ENCODE measurements around the gene CCDC89.

CCDC89 gene

DNA sequence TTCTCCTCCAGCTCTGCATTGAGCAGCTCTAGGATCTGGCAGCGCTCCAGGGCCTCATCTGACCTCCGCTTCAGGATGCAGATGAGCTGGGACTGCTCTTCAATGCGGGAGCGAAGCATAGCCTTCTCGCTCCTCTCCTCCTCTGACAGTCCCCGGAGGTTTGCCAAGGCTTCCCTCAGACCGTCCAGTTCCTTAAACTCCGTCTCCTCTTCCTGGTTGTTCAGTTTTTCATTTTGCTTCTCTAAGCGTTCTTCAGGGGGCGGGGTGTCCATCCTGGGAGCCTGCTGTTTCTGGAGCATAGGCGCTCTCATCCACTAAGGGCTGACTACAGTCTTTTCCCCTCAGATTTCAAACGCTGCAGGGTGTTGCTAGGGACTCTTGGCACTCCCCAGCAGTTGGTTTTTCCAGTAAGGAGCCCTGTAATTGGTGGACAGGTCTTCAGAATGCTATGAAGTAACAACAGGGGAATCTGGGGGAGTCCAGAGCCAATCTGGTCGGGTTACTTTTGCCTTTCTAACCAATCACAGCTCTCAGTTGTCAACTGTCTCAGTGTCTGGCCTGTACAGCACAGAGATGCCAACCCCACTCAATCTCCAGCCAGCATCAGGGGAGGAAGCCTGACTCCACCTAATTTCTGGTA lies at the start of gene CCDC89:
Gene CCDC89, minus strand, starts transcription at position 376 of the 640 bp plus-strand sequence. Its CDS starts 65 bp downstream, at position 311.
- peak; percentile 96 for DNase-seq

DNA sequence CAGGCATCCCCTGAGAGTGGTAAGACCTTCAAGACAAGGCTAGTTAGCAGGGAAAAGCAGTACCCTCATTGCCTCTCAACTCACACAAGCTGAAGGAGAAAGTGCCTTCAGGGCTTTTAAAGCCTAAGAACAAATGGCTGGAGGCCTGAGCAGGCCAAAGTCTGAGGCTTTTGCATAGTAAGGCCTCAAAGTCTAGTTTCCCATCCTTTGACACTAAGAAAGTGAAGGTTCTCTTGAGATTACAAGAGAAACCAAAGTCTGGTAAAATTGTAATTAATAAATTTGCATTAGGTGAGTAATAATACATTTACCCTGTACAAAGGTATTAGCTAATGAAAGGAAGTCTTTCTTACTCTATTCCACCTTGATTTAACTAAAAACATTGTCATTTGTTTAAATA lies 47.0 kb upstream of the CCDC89 start:
- no peak for DNase-seq

DNA sequence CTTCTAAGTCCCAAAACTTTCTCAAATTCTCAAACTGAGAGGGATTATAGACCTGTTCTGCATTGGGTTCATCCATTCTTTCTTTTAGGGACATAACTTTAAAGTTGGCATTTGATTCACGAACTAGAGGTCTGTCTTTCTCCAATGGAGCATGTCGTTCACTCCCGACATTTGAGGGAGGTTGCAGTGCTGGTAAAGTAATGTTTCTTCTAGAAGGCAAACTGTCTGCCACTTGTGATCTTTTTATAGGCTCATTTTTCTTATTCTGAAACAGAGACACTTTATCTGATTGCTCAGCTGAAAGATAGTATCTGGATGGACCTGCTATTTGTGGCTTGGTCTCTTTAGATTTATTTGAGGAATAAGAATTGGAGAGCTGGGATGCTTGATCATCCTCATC lies 40.4 kb upstream of the CCDC89 start:
- DNase-seq = no peak

DNA sequence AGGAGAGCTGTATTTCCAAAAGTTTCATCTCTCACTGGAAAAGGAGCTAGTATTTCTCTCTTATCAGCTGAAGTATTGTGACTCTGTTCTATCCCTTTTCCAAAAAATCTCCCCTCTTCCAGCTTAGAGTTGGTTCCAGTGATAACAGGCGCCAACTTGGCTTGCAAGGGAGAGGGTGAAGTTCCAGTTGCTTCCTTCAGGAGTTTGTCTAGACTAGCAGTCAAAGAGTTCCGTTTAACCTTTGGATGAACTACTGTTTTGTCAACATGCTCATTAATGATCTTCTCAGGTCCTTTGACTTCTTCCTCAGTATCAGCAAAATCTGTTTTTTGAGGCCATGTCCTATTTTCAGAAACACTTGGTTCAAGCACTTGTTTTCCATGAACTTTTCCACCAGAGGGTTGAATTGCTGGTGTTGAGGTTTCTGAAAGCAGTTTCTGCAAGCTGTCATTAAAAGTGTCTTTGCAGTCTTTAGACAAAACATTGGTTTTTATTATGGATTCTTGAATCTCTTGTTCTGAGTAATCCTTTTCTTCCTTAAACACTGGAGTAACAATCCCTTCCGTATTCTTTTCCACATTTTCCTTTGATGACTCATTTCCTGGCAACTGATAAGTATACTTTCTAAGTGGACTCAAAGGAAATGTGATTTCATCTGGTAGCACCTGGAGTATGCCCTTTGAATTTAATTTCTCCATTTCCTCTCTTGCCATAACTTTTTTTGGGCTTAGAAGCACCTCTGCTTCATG lies 39.7 kb upstream of the CCDC89 start:
- no peak for DNase-seq

DNA sequence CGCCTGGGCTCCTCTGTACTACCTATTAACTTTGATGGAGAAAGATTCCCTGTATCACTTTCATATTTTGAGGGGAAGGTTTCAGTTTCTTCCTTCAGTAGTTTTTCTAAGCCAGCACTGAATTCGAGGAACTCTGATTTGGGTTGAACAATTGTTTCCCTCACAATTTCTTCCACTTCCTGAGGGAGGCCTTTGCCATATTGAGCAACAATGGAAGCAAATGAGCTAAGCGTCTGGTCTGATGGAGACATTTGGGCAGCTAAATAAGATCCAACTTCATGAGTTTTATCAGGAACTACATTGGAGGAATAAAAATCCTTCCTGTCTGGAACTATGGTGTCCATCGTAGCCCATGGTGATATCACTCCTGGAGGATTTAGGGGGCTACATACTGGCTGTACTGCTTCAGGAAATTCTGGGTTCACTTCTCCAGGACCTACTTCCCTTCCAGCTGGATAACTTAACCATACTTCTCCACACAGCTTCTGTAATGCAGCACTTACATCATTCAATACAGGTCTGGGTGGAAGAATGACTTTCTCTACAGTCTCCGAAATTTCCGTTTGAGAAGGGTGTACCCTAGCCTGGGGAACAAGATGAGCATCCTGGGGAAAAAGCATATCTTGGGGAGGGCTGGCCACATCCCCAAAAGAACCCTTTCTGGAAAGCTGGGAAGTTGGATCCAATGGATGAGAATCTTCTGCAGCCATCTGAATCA lies 38.9 kb upstream of the CCDC89 start:
- no peak for DNase-seq

DNA sequence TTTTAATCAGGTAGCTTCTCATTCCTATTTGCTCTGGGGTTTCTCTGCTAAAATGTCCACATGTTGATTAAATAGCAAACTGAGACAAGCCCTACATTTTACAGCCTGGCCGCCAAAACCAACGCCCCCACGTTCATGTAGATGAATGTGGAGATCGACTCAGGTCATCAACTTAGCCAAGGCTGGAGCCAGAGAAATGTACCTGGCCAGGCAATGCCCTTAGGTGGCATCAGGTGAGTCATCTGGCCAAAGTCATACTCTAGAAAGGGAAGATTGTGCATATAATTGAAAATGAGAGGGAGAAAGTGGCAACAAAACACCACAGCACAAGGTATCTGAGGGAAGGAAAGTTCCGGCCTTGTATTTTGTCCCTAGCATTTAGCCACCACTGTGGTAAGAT lies 37.1 kb upstream of the CCDC89 start:
- DNase-seq = no peak

DNA sequence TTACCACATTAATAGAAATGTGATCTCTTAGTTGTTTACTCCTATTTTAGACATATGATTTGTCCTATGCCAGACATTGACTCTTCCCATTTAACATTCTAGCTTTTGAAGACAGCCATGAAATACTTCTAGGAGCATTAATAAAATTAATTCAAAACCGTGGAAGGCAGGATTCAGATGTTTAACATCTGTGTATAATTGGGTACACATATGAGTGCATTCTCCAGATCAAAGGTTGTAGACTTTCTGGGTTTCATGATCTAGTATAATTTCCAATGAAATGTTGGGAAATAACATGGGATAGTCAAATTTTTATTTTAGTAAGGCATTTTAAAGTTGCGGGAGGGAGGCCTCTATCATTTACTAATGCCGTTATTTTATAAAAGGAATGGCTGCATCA lies 35.2 kb upstream of the CCDC89 start:
- DNase-seq = no peak

DNA sequence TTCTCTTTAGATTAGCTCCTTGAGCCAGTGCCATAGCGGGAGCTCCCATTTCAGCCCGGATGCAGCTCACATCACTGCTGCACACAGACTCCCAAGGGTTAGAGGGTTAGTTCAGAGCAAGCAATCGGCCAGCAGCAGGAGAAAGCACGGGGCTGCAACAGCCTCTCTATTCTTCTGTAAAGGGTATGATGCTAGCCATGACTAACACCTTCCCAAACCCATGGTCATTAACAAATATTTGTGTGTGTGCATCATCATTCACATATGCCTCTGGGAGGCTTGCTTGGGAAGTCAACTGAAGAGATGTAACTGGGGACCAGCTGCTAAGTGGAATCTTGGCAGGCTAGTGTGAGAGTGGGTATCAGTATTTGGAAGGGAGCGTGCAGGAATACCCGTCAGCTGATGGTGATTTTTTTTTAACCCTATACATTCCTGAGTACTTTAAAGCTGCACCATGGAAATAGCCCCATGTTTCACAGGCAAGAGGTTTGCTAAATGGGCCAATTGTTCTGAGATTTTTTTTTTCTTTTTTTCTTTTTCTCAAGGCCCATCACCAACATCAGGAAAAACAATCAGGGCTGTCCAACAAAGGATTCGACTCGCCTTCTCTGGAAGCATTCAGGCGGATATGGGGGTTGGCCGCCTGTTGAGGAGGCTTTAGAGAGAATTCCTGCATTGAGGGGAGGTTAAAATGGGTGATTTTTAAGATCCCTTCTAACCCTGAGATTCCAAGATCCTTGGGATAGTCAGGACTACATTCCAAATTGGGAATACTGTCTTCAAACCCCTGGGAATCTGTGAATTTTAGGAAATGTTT lies 33.2 kb upstream of the CCDC89 start:
- no peak for DNase-seq

DNA sequence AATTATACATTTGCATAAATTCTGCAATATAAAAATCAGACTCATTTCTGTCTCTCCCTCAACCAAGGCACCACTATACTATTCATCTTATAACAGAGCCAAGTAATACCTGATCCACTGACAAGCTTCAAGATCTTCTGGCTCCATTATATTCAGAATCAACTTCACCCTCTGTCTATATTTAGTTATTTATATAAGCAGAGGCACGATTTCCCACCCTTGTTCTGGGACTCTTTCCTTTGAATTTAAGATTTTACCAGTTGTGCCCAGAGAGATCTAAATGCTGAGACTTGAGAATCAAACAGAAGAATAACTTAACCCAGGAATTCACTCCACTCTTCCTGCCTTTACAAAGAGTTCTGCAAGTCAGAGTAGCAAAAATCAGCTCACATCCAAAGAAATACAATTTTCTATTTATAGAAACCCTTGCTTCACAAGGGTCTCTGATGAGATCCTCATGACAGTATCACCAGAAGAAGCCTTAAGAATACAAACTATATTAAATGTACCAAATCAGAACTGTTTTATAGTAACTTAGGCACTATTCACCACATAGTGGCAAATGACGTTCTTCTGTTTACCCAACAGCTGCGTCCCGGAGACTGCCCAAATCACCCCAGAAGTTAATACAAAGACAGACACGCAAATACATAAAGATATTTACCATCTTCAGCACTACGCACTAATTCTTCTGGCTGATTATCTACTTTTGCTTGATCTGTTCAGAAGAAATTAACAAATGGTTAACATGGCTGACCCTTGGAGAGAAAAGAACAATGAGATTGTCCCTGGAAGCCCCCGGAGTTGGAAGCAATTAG lies 32.3 kb upstream of the CCDC89 start:
- no peak for DNase-seq

DNA sequence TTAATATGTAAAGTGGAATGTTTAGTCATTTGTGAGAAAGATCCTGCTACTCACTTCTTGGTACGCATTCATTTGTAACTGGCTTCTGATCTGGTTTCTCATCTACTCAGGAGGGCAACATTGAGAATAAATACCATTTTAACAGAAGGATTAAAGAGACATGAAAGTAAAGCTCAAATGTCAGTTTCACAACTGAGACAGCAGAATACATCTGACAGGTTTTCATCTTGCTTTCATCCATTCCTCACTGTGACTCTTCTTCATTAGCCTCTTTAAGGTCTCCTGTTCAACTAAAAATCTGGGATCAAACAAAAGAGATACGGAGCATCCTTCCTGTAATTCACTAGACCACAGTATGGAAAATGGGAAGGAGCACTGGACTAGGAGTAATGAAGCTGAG lies 31.4 kb upstream of the CCDC89 start:
- DNase-seq = no peak

DNA sequence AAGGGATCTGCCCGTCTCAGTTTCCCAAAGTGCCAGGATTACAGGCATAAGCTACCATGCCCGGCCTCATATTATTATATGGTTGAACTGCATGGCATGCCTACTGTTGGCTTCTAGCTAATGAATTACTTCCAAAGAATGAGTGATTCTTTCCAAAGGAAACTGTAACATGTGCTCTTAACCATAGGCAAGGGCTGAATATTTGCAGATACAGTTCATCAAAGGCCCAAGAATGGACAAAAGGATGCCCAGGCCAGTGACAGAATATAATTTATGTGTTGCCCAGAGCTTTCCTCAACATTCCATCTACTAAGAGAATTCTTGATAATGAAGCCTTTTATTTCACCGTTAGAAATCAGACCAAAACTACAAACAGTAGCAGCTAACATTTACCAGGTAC lies 27.0 kb upstream of the CCDC89 start:
- no peak for DNase-seq

DNA sequence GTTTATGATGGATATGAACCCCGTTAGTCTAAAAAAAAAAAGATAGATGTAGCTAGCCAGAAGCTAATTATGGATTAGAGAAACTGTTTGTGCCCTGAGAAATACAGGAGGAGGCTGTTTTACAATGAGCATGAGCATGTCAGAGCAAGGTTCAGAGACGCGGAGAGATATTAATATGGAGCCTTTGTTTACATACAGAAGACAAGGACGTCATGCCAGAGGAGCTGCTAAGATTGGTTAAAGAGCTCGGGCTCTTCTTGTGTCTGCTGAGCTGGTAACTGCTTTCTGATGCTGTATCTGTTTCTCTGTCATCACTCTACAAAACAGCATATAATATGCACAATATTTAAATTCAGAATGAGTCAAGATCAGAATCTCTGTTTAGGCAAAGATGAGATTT lies 24.9 kb upstream of the CCDC89 start:
- no peak for DNase-seq

DNA sequence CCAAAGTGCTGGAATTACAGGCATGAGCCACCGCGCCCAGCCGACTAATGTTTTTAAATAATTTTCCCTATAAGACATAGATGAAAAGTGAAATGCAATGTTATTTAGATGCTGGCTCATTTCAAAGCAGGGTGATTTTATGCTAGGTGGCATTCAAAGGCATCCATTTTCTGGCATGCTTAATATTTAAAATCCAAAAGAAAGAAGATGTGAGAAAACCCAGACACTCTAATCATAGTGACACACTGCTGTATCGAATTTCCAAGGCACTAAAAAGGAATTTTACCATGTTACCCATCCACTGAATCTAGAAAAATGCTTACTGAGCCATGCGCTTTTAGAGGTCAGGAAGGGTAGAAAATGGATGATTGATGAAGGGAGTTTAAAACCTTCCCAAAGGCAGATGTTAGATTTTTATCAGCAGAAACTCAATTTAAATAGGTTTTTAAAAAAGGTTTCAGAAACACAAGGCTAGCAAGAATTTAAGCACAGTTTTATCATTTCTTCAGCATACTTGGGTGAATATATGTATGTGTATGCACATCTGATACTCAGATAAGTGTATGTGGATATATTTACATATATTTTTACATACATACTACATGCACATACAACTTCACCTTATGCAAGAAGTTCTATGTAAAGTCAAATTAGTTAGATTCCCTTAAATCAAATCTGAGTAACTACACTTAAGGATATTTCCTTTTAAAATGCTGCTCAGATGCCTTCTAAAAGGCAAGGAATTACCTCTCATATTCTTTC lies 24.1 kb upstream of the CCDC89 start:
- no peak for DNase-seq

DNA sequence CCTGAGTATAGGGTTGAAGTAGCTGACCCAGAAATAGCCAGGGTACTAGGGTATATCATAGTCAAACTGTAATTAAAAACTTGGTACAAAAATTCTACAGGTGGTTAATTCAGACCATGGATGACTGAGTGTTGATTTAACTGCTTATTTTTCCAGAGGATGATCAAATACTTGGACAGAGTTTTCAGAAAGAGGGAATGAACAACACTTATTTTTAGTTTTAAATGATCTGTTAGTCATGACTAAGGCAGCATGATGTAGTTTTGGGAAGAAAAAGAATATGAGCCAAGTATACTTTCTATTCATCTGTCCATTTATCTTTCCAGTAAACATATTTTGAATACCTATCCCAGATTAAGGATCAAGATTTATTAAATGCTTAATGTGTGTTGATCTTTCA lies 19.8 kb upstream of the CCDC89 start:
- DNase-seq = no peak

DNA sequence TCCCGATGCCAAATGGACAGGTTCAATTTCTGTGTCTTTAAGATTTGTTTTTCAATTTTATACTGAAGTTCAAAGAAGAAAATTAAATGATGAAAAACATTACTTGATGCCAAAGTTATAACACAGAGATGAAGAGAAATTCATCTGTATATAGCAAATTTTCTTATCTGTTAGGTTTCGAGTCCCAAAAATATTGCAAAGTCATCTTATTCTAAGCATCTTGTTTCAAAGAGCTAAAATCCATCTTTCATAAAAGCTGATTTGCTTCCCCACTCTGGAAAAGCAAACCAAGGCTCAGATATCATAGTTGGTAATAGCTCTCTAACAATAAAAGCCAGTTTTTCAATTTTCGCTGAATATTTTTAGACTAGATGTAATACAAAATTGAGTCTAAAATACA lies 19.0 kb upstream of the CCDC89 start:
- DNase-seq = no peak

DNA sequence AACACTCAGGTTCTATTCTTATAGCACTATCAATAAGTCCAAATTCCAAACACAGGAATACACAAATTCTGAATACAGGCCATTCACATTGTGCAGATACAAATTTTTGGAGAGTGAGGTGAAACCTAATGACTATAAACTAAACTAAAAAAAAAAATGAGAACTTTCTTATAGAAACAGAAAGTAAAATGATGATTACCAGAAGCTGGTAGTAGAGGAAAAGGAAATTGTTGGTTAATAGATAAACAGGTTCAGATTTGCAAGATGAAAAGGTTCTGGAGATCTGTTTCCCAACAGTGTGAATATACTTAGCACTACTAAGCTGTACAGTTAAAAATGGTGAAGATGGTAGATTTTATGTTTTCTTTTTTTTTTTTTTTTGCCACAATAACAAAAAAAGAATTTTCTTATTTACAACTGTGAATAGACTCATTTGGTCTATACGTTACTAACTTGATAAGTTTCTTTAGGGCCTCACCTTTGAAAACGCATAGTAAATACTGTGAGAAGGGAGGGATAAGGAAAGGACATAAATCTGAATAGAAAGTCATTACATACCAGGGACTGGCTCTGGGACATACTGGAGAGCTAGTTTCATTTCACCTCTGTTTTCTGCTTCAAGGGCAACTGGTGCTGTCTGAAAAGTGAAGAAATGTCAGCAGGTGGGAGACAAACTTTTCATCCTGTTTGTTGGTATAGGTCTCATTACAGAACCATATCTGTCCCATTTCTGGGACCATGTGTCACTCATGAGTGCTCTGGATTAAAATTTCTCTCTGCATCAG lies 14.2 kb upstream of the CCDC89 start:
- DNase-seq = no peak

DNA sequence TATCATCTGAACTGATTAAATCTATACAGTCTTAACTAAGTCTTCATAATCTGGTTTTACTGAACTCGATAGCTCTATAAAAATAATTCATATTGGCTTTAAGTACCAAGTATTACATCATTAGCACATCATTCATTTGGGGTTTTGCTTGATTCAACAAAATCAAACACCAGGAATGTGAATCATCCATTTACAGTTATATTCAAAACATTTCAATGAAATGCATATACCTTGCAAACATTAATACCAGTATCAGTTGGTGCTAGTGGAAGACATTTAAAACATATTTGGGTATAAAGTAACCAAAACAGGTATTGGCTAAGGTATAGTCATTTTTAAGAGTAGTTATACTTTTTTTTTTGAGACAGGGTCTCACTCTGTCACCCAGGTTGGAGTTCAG lies 12.2 kb upstream of the CCDC89 start:
- no peak for DNase-seq

DNA sequence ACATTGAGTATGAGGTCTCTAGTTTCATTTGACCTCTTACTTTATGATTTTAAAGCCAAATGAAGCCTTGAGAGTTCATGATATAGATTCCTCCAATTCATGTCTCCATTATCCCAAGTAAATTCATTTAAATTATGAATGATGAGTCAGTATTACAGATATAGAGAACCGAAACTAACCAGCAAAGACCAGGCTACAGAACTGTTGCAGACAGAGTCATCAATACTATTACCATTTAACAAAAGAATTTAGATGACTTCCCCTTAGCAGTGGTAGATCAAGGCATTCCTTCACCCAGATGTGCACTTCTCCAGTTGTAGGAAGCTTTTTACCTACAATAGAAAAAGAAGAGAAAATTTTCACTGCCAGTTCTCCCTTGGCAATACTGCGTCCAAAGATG lies 11.8 kb upstream of the CCDC89 start:
- no peak for DNase-seq

DNA sequence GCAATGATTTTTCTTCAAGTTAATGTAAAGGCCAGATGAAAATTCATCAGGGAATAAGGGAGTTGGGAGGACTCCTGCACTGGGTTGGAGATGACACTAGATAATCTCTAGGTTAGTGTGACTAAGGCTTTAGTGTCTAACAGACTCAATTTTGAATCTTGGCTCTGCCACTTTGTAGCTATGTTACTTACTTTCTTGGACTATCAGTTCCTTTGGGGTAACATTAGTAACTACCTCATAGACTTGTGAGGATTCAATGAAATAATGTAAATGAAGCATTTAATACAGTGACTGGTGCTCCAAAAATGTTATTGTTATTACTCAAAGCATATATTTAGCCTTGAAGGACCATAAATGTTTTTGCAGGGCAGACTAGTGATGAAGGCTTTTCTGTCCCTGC lies 9.6 kb upstream of the CCDC89 start:
- DNase-seq = no peak

DNA sequence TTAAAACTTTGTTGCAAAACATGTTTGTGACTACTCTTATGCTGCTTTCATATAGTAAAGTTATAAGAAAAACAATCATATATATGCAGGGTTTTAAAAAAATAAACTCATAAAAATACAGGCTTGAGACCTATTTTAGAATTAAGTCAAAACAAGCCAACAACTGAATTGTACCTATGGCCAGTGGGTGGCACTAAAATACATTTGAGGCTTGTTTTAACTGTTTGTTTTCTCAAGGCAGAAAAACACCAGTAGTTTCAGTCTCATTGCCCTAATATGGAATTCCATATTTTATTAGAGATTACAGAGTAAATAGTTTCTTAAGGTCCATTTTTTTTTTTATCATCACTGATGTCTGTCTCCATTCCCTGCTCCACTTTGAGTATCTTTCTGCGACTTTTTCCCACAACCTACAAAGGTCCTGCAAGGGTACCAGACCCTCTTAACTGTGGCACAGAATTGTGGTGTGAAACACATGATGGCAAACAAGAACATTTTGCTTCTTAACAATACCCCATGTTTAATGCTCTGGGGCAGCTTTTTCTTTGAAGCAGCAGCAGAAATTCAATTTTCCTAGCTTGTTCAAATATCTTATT lies 8.5 kb upstream of the CCDC89 start:
- peak; percentile 45 for DNase-seq

Data from COR-L47 (cell line).